GM21390 (cell line): ENCODE measurements around the gene GPAT2.
"Not testable (repeated sequence)": the region's sequence is repeated elsewhere in the genome, so short reads cannot be mapped to it uniquely, and the experiment has no call there.

Experiments
- ATAC-seq: cut with Tn5 transposase; IDR thresholded peaks from one replicate; pipeline ENCODE4 v1.9.1; 2021; ENCODE audit not compliant: unreplicated experiment

Gene GPAT2

GRCh38 chr2:96034792-96035191, at the start of gene GPAT2:
Gene GPAT2 (minus strand): TSS chr2:96034916. CDS start chr2:96032359, 2,557 bp downstream.
- ATAC-seq, result not testable (repeated sequence)

- no peak for ATAC-seq
These were observed 49.5 kb upstream of the GPAT2 start for GRCh38 chr2:96083989-96084857.

- no peak for ATAC-seq
These were observed 48.6 kb upstream of the GPAT2 start for GRCh38 chr2:96083064-96083939.

GRCh38 chr2:96082211-96083063, 47.7 kb upstream of the GPAT2 start:
- ATAC-seq, result no peak

- no peak for ATAC-seq
These were observed 46.3 kb upstream of the GPAT2 start for GRCh38 chr2:96081042-96081441.

GRCh38 chr2:96075199-96075771, 40.6 kb upstream of the GPAT2 start:
- no peak for ATAC-seq

- ATAC-seq, result no peak
These were observed 39.4 kb upstream of the GPAT2 start for GRCh38 chr2:96074156-96074555.

GRCh38 chr2:96073170-96073775, 38.6 kb upstream of the GPAT2 start:
- no peak for ATAC-seq

- no peak for ATAC-seq
These were observed 38.0 kb upstream of the GPAT2 start for GRCh38 chr2:96072746-96073145.

- ATAC-seq, result not testable (repeated sequence)
These were observed 37.3 kb upstream of the GPAT2 start for GRCh38 chr2:96071977-96072491.

GRCh38 chr2:96071087-96071976, 36.6 kb upstream of the GPAT2 start:
- not testable (repeated sequence) for ATAC-seq

GRCh38 chr2:96070351-96070750, 35.6 kb upstream of the GPAT2 start:
- not testable (repeated sequence) for ATAC-seq

- ATAC-seq, result not testable (repeated sequence)
These were observed 35.2 kb upstream of the GPAT2 start for GRCh38 chr2:96069878-96070277.

- not testable (repeated sequence) for ATAC-seq
These were observed 33.3 kb upstream of the GPAT2 start for GRCh38 chr2:96067902-96068581.

- not testable (repeated sequence) for ATAC-seq
These were observed 32.5 kb upstream of the GPAT2 start for GRCh38 chr2:96067098-96067660.

- ATAC-seq, result not testable (repeated sequence)
These were observed 31.8 kb upstream of the GPAT2 start for GRCh38 chr2:96066511-96066910.

- ATAC-seq, result not testable (repeated sequence)
These were observed 31.2 kb upstream of the GPAT2 start for GRCh38 chr2:96065954-96066353.

- no peak for ATAC-seq
These were observed 30.7 kb upstream of the GPAT2 start for GRCh38 chr2:96065381-96065930.
